SU-DHL-6 (cell line): Measurements from ENCODE around the gene TP53I3.
"Not testable (repeated sequence)": the region's sequence is repeated elsewhere in the genome, so short reads cannot be mapped to it uniquely, and the experiment has no call there.

Experiments
- H2AFZ ChIP-seq: fragments of 200-600 bp; sonication (generic); 2 replicates; pipeline ENCODE4 v1.6.1; 2014; ENCODE audit warnings: low read depth, mild to moderate bottlenecking, moderate library complexity, mixed read lengths, antibody characterized with exemption, low read length; ENCODE audit not compliant: severe bottlenecking
- H3F3A ChIP-seq: fragments of 200-600 bp; shearing (Covaris generic); 2 replicates; pipeline ENCODE4 v1.6.0; 2016; ENCODE audit warnings: antibody characterized with exemption, mild to moderate bottlenecking; ENCODE audit not compliant: insufficient read depth
- H3K27ac ChIP-seq: fragments of 200-600 bp; sonication (generic); 2 replicates; pipeline ENCODE4 v1.5.1; 2016; ENCODE audit warnings: low read depth, mild to moderate bottlenecking, low read length, moderate library complexity, mixed read lengths
- H3K27me3 ChIP-seq: fragments of 200-600 bp; sonication (generic), shearing (Covaris generic); 2 replicates; pipeline ENCODE4 v1.6.0; 2014; ENCODE audit warnings: mild to moderate bottlenecking, low read length
- H3K36me3 ChIP-seq: fragments of 200-600 bp; sonication (generic); 2 replicates; pipeline ENCODE4 v1.6.1; 2014; ENCODE audit warnings: mild to moderate bottlenecking, low read length, mixed read lengths
- H3K4me2 ChIP-seq: fragments of 300-600, 200-600 bp; shearing (Covaris generic), sonication (generic); 2 replicates; pipeline ENCODE4 v1.6.0; 2014; ENCODE audit warnings: low read length, low read depth, mild to moderate bottlenecking; ENCODE audit not compliant: poor library complexity, severe bottlenecking
- H3K4me3 ChIP-seq: fragments of 200-600 bp; sonication (generic); 2 replicates; pipeline ENCODE4 v1.5.1; 2014; ENCODE audit warnings: antibody characterized with exemption, low read length, mild to moderate bottlenecking, mixed read lengths; ENCODE audit not compliant: insufficient read depth, poor library complexity, severe bottlenecking
- H3K79me2 ChIP-seq: fragments of 200-600 bp; sonication (generic); 2 replicates; pipeline ENCODE4 v1.6.1; 2014; ENCODE audit warnings: mild to moderate bottlenecking, low read length, moderate library complexity; ENCODE audit not compliant: insufficient read depth
- H3K9ac ChIP-seq: fragments of 200-600 bp; sonication (generic); 2 replicates; pipeline ENCODE4 v1.7.0; 2014; ENCODE audit warnings: mild to moderate bottlenecking, low read length
- H3K9me2 ChIP-seq: fragments of 200-600 bp; sonication (generic); replicated peaks from 2 replicates; pipeline ENCODE4 v1.6.1; 2014; ENCODE audit warnings: low read length; ENCODE audit not compliant: insufficient read depth
- H3K9me3 ChIP-seq: fragments of 200-600 bp; sonication (generic); 2 replicates; pipeline ENCODE4 v1.6.1; 2014; ENCODE audit warnings: low read length, mixed read lengths; ENCODE audit not compliant: insufficient read depth
- H4K20me1 ChIP-seq: fragments of 200-600 bp; sonication (generic); 2 replicates; pipeline ENCODE4 v1.6.1; 2014; ENCODE audit warnings: low read depth, mild to moderate bottlenecking, antibody characterized with exemption, low read length, moderate library complexity, mixed read lengths
- CTCF ChIP-seq: fragments of 200-600 bp; sonication (generic); IDR thresholded peaks from one replicate; pipeline ENCODE4 v1.5.1; 2017; ENCODE audit warnings: antibody characterized with exemption, mild to moderate bottlenecking, low read length, moderate library complexity; ENCODE audit not compliant: insufficient read depth, poor library complexity, severe bottlenecking
- EZH2phosphoT487 ChIP-seq: fragments of 200-600 bp; sonication (generic), shearing (Covaris generic); conservative IDR thresholded peaks from 2 replicates; pipeline ENCODE4 v1.6.1; 2018; ENCODE audit warnings: mild to moderate bottlenecking, antibody characterized with exemption, low read length, moderate library complexity, mixed read lengths

The TP53I3 gene

GRCh38 chr2:24104110-24104650 is 19.5 kb upstream of the TP53I3 start:
- H3K79me2 ChIP-seq = no peaks in the 10 kb centered on the region
- H3K36me3 ChIP-seq = no peaks in the 10 kb centered on the region
- no peaks in the 10 kb centered on the region for H3K9me3 ChIP-seq
- TF ChIP-seq CTCF (no peak), EZH2phosphoT487 (no peak)
- H3F3A ChIP-seq = no peaks in the 10 kb centered on the region
- no peaks in the 10 kb centered on the region for H4K20me1 ChIP-seq
- H3K27ac ChIP-seq = no peak overlapping the region
- no peaks in the 10 kb centered on the region for H3K9me2 ChIP-seq
- no peaks in the 10 kb centered on the region for H3K27me3 ChIP-seq
- no peak overlapping the region for H3K9ac ChIP-seq
- H3K4me2 ChIP-seq = no peak overlapping the region
- H2AFZ ChIP-seq = no peak overlapping the region
- no peak overlapping the region for H3K4me3 ChIP-seq

GRCh38 chr2:24102677-24103076 is 18.0 kb upstream of the TP53I3 start:
- TF ChIP-seq EZH2phosphoT487 (no peak), CTCF (no peak)
- Histone ChIP-seq H3K4me3 (no peak overlapping the region), H3F3A (no peaks in the 10 kb centered on the region), H3K79me2 (no peaks in the 10 kb centered on the region), H3K27ac (no peak overlapping the region), H3K27me3 (no peaks in the 10 kb centered on the region), H4K20me1 (no peaks in the 10 kb centered on the region), H3K9me3 (no peaks in the 10 kb centered on the region), H2AFZ (no peak overlapping the region), H3K36me3 (no peaks in the 10 kb centered on the region), H3K9me2 (no peaks in the 10 kb centered on the region), H3K9ac (no peak overlapping the region), H3K4me2 (no peak overlapping the region)

- no peaks in the 10 kb centered on the region for H3K9me3 ChIP-seq
- no peak overlapping the region for H3K27ac ChIP-seq
- H3K36me3 ChIP-seq = no peaks in the 10 kb centered on the region
- no peak overlapping the region for H3K4me3 ChIP-seq
- H2AFZ ChIP-seq = no peak overlapping the region
- H3K27me3 ChIP-seq = no peaks in the 10 kb centered on the region
- H3K79me2 ChIP-seq = no peaks in the 10 kb centered on the region
- no peaks in the 10 kb centered on the region for H3F3A ChIP-seq
- no peaks in the 10 kb centered on the region for H4K20me1 ChIP-seq
- no peaks in the 10 kb centered on the region for H3K9me2 ChIP-seq
- TF ChIP-seq EZH2phosphoT487 (no peak), CTCF (no peak)
- no peak overlapping the region for H3K4me2 ChIP-seq
- no peak overlapping the region for H3K9ac ChIP-seq
These were observed 17.4 kb upstream of the TP53I3 start for GRCh38 chr2:24101992-24102391.

GRCh38 chr2:24100732-24101131 is 16.1 kb upstream of the TP53I3 start:
- not testable (repeated sequence) for H3K27ac ChIP-seq, H4K20me1 ChIP-seq, H3K4me2 ChIP-seq, H3K4me3 ChIP-seq, H3K9me3 ChIP-seq, H3K36me3 ChIP-seq, H3K79me2 ChIP-seq, H3K27me3 ChIP-seq, H3K9me2 ChIP-seq, H3K9ac ChIP-seq, H2AFZ ChIP-seq, H3F3A ChIP-seq

GRCh38 chr2:24095171-24095677 is 10.6 kb upstream of the TP53I3 start:
- H3K36me3 ChIP-seq, H2AFZ ChIP-seq, H3K9me3 ChIP-seq, H3K27me3 ChIP-seq, H4K20me1 ChIP-seq, H3K4me3 ChIP-seq, H3K9me2 ChIP-seq, H3K4me2 ChIP-seq, H3K79me2 ChIP-seq, H3K27ac ChIP-seq, H3F3A ChIP-seq, H3K9ac ChIP-seq: not testable (repeated sequence)

- H2AFZ ChIP-seq, H3K27ac ChIP-seq, H3K79me2 ChIP-seq, H3K36me3 ChIP-seq, H3K9ac ChIP-seq, H4K20me1 ChIP-seq, H3K9me3 ChIP-seq, H3K4me3 ChIP-seq, H3K27me3 ChIP-seq, H3F3A ChIP-seq, H3K4me2 ChIP-seq, H3K9me2 ChIP-seq: not testable (repeated sequence)
These were observed 8.6 kb upstream of the TP53I3 start for GRCh38 chr2:24093270-24093669.
